ENCODE data around the gene CDX2.

The CDX2 gene

DNA sequence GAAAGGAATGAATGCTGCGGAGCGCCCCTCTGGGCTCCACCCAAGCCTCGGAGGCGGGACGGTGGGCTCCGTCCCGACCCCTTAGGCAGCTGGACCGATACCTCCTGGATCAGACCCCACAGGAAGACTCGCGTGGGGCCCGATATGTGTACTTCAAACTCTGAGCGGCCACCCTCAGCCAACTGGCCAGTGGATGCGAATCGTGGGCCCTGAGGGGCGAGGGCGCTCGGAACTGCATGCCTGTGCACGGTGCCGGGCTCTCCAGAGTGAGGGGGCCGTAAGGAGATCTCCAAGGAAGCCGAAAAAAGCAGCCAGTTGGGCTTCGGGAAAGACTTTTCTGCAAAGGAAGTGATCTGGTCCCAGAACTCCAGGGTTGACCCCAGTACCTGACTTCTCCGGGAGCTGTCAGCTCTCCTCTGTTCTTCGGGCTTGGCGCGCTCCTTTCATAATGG lies 40.7 kb downstream of the CDX2 start:
- DNase-seq, result no peak

GRCh38 chr13:27927444-27928352 lies 41.4 kb downstream of the CDX2 start:
- DNase-seq, result no peak

- DNase-seq, result no peak
Measured at GRCh38 chr13:27926644-27927434, 42.3 kb downstream of the CDX2 start.

GRCh38 chr13:27925220-27925991 lies 43.7 kb downstream of the CDX2 start:
- DNase-seq, result no peak

GRCh38 chr13:27924529-27925141 lies 44.5 kb downstream of the CDX2 start:
- no peak for DNase-seq

- DNase-seq, result no peak
Measured at GRCh38 chr13:27923794-27924528, 45.2 kb downstream of the CDX2 start.

GRCh38 chr13:27922883-27923612 lies 46.1 kb downstream of the CDX2 start:
- no peak for DNase-seq

- DNase-seq, result no peak
Measured at GRCh38 chr13:27921961-27922882, 46.9 kb downstream of the CDX2 start.

DNA sequence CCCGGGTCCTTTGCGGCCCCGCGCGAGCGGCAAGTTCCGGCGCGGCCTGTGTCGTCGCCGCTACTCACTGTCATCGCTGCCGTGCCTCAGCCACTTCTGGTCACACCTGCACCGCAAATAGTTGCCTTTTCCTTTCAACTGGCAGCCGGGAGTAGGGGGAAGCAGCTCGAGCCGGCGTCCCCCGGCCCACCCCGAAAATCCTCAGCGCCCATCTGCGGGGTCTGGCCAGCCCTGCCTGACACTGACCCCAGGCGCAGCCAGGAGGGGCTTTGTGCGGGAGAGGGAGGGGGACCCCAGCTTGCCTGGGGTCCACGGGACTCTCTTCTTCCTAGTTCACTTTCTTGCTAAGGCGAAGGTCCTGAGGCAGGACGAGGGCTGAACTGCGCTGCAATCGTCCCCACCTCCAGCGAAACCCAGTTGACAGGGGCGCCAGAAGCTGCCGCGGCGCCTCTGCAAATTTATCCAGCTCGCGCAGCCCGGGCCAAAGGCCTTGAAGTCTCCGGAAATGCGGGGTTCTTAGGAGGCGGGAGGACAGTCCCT lies 47.6 kb downstream of the CDX2 start:
- no peak for DNase-seq

GRCh38 chr13:27920677-27921420 lies 48.3 kb downstream of the CDX2 start:
- no peak for DNase-seq

- no peak for DNase-seq
Measured at GRCh38 chr13:27919934-27920676, 49.0 kb downstream of the CDX2 start, which contains the start of gene PDX1. TSS of gene PDX1 (plus strand) at chr13:27920000. CDS start at chr13:27920139, 139 bp downstream.

GRCh38 chr13:27919659-27919933 lies 49.5 kb downstream of the CDX2 start:
- DNase-seq, result no peak

- no peak for DNase-seq
Measured at GRCh38 chr13:27918918-27919658, 50.0 kb downstream of the CDX2 start.

DNA sequence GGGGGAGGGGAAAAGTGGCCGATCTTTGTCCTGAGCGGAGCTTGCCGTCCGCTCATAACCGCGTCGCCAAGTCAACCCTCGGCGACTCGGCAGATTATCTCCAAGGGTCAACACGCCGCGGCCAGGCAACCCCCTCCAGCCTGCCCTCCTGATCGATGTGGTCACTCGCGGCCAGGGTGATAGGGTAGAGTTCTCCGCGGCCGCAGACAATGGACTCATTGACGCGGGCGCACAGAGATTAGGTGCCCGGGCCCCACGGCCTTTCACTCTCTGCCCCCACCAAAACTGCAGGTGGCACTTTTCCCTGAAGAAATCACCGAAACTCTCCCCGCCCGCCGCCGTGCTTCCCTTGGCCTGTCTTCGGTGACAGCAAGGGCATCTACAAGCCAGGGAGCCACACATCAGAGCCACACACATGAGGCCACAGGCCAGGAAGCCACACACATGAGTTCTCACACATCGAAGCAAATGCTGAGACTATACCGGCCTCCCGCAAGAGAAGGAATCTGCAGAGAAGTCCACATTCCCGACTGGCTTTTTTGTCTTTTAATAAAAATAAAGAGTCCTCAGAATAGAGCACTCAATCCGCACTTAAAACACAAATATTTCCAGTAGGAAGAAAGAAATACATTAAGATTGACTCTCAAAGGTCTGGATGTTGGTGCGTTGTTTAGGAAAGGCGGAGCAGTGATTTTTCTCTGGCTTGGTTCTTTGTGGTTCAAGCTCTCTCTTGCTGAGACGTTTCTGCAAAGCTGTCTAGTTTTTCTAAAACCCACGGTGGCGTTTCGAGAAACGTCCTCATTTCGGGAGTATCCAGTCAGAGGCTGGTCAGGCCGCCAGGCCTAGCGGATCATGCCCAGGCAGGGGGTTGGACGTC lies 50.8 kb downstream of the CDX2 start:
- DNase-seq, result no peak

GRCh38 chr13:27917121-27917947 lies 51.8 kb downstream of the CDX2 start:
- DNase-seq, result no peak
